Esophagus muscularis mucosa (tissue), 3 donors: ENCODE results near the gene GNL3.

Experiments
- CTCF ChIP-seq, 3 experiments: fragments of 200-600 bp in 2 of 3; fragments of 450-650 bp in 1 of 3; sonication (generic) in 2 of 3; IDR thresholded peaks; one replicate each; pipeline ENCODE4 v1.5.1; 2017 to 2019; ENCODE audit warnings: antibody characterized with exemption in 3 of 3, mild to moderate bottlenecking in 2 of 3, moderate library complexity in 1 of 3
- POLR2A ChIP-seq: fragments of 450-650 bp; IDR thresholded peaks from one replicate; pipeline ENCODE4 v1.6.1; 2017; ENCODE audit warnings: antibody characterized with exemption, moderate library complexity, mild to moderate bottlenecking, low read depth

DNA sequence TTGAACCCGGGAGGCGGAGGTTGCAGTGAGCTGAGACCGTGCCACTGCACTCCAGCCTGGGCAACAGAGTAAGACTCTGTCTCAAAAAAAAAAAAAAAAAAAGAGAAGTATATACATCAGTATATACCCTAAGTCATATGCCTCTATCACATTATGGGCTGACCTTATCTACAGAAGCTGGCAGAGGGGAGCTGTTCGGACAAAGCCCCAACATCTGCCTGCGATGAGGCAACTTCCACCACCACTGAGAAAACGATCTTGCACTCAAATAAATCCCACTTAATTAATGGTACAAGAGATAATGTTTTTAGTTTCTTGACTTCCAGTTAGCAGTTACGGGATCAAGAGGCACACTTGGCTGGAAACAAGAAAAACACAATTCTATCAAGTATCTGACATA, 17.5 kb downstream of the GNL3 start:
- no peak for TF ChIP-seq CTCF (IDR thresholded peaks at IDR 0.05)
- TF ChIP-seq POLR2A, result no peak
